ENCODE measurements around the gene CCDC81. TPM values are rescaled to one million over a fixed set of nuclear protein-coding genes. Genes with fewer than 3 reads are reported as not detected.

Gene CCDC81
- total RNA-seq, 1 donor from 2014 or later, result 0.74 TPM

DNA sequence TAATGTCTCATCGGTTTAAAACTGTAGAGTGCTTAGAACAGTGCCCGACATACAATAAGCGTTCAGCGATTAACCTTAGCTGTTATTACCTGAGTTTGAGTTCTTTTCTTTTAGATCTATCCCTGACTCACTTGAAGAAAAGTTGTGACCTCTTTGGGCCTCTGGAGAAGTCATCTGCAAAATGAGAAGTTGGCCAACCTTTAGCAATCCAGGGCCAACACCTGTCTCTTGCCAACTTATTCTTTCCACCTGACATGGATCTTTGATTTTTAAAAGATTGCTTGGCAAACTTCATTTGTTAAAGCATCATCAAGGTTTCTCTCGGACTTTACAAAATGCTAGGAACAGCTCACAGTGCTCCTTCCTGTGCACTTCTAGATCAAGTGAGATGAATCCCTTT, 89.3 kb downstream of the CCDC81 start:
- Mint-ChIP-seq H3K4me1 (ENCODE audit: low read depth, unreplicated experiment) (no peaks in the 10 kb centered on the region), H3K4me3 (ENCODE audit: unreplicated experiment) (no peak overlapping the region), H3K36me3 (ENCODE audit: unreplicated experiment) (no peaks in the 10 kb centered on the region), H3K9me3 (ENCODE audit: unreplicated experiment) (no peaks in the 10 kb centered on the region), H3K27me3 (ENCODE audit: unreplicated experiment) (peaks cover 2% of the 10 kb centered on the region), H3K27ac (ENCODE audit: unreplicated experiment) (no peak overlapping the region)
- DNase-seq, result no peak
- TF ChIP-seq, protein P1, sequence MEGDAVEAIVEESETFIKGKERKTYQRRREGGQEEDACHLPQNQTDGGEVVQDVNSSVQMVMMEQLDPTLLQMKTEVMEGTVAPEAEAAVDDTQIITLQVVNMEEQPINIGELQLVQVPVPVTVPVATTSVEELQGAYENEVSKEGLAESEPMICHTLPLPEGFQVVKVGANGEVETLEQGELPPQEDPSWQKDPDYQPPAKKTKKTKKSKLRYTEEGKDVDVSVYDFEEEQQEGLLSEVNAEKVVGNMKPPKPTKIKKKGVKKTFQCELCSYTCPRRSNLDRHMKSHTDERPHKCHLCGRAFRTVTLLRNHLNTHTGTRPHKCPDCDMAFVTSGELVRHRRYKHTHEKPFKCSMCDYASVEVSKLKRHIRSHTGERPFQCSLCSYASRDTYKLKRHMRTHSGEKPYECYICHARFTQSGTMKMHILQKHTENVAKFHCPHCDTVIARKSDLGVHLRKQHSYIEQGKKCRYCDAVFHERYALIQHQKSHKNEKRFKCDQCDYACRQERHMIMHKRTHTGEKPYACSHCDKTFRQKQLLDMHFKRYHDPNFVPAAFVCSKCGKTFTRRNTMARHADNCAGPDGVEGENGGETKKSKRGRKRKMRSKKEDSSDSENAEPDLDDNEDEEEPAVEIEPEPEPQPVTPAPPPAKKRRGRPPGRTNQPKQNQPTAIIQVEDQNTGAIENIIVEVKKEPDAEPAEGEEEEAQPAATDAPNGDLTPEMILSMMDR (IDR thresholded peaks at IDR 0.05; ENCODE audit: partially characterized antibody, unreplicated experiment), result no peak

DNA sequence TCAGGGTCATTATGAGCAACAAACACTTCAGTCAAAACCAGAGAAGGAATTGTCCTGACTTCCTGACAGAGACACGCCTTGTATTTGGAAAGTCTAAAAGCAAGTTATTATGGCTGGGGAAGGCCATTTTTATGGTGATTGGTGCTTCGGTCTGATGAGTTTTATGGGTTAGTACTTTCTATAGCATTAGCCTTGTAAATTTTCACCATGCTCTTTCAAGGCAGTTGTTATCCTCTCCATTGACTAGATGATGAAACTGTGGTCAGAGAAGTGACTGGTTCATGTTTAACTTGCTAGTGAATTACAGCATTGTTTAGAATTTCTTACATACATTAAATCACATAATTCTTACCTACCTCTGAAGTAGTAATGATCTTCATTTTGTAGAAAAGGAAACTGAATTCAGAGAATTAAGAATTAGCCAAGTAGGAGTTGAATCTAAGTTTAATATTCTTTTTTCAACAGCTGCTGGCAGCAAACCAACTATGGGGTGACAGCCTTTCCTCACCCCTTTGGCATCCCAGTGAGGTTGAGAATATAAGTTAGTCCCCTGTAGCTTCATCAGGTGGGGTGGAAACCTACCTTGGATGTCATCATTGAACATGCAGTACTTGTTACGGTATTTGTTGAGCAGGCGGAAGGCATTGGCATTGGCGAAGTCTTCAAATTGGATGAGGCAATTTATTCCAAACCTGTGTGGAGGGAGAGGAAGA, 90.0 kb downstream of the CCDC81 start:
- no peak for DNase-seq
- Mint-ChIP-seq H3K36me3 (ENCODE audit: unreplicated experiment) (no peaks in the 10 kb centered on the region), H3K4me1 (ENCODE audit: low read depth, unreplicated experiment) (no peaks in the 10 kb centered on the region), H3K9me3 (ENCODE audit: unreplicated experiment) (no peaks in the 10 kb centered on the region), H3K27ac (ENCODE audit: unreplicated experiment) (no peak overlapping the region), H3K27me3 (ENCODE audit: unreplicated experiment) (no peaks in the 10 kb centered on the region), H3K4me3 (ENCODE audit: unreplicated experiment) (no peak overlapping the region)
- TF ChIP-seq, protein P1 (IDR thresholded peaks at IDR 0.05; ENCODE audit: partially characterized antibody, unreplicated experiment), result no peak

DNA sequence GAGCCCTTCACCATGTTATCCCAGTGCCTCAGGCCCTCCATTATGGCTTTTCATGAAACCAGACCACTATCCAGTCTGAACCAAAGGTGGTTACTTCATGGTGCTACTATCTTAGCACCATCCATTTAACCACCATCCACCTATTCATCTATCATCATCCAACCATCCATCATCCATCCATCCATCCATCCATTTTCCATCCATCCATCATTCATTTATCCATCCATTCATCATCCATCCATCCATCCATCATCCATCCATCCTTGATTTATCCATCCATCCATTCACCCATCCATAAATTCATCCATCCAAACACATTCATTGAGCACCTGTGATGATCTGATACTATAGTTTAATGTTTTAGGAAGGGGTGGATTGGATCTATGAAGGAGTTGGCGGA, 93.5 kb downstream of the CCDC81 start:
- Mint-ChIP-seq H3K36me3 (ENCODE audit: unreplicated experiment) (no peaks in the 10 kb centered on the region), H3K27ac (ENCODE audit: unreplicated experiment) (no peak overlapping the region), H3K4me1 (ENCODE audit: low read depth, unreplicated experiment) (no peaks in the 10 kb centered on the region), H3K27me3 (ENCODE audit: unreplicated experiment) (peaks cover 7% of the 10 kb centered on the region), H3K9me3 (ENCODE audit: unreplicated experiment) (no peaks in the 10 kb centered on the region), H3K4me3 (ENCODE audit: unreplicated experiment) (no peak overlapping the region)
- TF ChIP-seq, protein P1 (IDR thresholded peaks at IDR 0.05; ENCODE audit: partially characterized antibody, unreplicated experiment), result no peak
- no peak for DNase-seq

DNA sequence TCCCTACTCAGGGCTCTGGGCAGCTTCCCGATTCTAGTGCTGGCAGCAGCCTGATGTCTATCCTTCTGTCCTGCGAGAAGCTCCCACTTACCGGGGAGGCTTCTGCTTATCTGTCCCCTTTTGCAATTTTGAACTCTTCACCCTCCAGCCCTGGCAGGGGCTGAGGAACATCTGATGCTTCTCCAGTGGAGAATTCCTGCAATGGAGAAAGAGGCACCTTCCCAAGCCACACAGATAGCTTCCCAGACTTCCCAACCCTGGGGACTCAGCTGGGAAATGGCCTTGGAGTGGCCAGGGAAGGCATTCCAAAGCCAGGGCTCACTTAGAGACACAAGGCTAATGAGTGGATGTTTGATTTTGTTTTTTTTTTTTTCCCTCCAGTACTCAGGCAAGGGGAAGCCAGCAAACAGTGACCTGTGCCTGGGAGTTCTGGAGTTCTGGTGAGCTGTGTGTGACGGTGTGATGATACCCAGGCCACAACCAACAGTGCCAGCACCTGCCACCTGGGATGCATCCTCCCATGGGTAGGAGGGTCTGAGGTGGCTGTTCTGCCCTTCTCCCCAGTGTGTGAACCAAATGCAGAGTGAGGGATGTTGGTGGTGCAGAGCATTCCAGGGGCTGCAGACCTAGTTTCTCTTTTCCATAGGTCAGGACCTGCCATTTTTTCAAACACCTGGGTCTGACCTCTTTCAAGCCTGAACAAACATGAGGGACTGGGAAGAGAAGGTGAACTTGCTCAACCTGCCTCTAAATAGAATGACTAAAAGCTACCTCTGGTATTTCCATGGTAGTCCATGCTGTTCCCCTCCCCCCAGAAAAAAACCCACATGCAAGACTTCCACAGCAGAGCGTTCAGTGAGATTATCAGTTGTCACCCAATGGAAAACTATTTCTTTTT, 95.1 kb downstream of the CCDC81 start:
- H3K36me3 Mint-ChIP-seq (ENCODE audit: unreplicated experiment), result no peaks in the 10 kb centered on the region
- TF ChIP-seq, protein P1 (IDR thresholded peaks at IDR 0.05; ENCODE audit: partially characterized antibody, unreplicated experiment), result no peak
- H3K4me3 Mint-ChIP-seq (ENCODE audit: unreplicated experiment), result no peak overlapping the region
- no peak for DNase-seq
- H3K27me3 Mint-ChIP-seq (ENCODE audit: unreplicated experiment), result peaks cover 9% of the 10 kb centered on the region
- H3K9me3 Mint-ChIP-seq (ENCODE audit: unreplicated experiment), result no peaks in the 10 kb centered on the region
- no peak overlapping the region for H3K27ac Mint-ChIP-seq (ENCODE audit: unreplicated experiment)
- no peaks in the 10 kb centered on the region for H3K4me1 Mint-ChIP-seq (ENCODE audit: low read depth, unreplicated experiment)

Other genes with a start within 250 kb of the CCDC81 start
- 17.9 TPM for gene EED, start 130.1 kb upstream of the CCDC81 start, total RNA-seq (ENCODE audit: unreplicated experiment)
- 44.7 TPM for gene HIKESHI, start 72.6 kb upstream of the CCDC81 start, total RNA-seq (ENCODE audit: unreplicated experiment)

All from glutamatergic neuron (in vitro differentiated cells).